ENCODE data around the gene LRRC27. TPM values are rescaled to one million over a fixed set of nuclear protein-coding genes. Genes with fewer than 3 reads are reported as not detected.

LRRC27 gene
- polyA plus RNA-seq, 1 experiment: 10.5 TPM

GRCh38 chr10:132389433-132390169 lies 57.6 kb downstream of the LRRC27 start:
- DNase-seq (ENCODE audit: low read depth): no peak
- ChIA-PET POLR2A (no interaction called here), CTCF (interaction anchor here (1.4 kb wide), 1 partner anchor 57 kb away, joined by 5 read pairs; no protein-coding TSS in a partner anchor)
- no peaks in the 10 kb centered on the region for H3K36me3 ChIP-seq (ENCODE audit: control insufficient read depth, insufficient read depth, low read length)
- peaks cover 2% of the 10 kb centered on the region; the same call in 1 of the 2 replicates for H3K27me3 ChIP-seq (ENCODE audit: control insufficient read depth, insufficient read depth, low read length)
- no peak for TF ChIP-seq CTCF (IDR thresholded peaks at IDR 0.05; ENCODE audit: insufficient read depth, low read depth, low read length)
- no peak overlapping the region for H3K4me3 ChIP-seq (ENCODE audit: low read depth, low read length)

- TF ChIP-seq CTCF (IDR thresholded peaks at IDR 0.05; ENCODE audit: insufficient read depth, low read depth, low read length): no peak
- ChIA-PET POLR2A (no interaction called here), CTCF (interaction anchor here (0.5 to 1.4 kb wide), 2 partner anchors 13 to 56 kb away, joined by 3 to 5 read pairs; no protein-coding TSS in a partner anchor)
- Histone ChIP-seq H3K4me3 (ENCODE audit: low read depth, low read length) (no peak overlapping the region), H3K36me3 (ENCODE audit: control insufficient read depth, insufficient read depth, low read length) (no peaks in the 10 kb centered on the region), H3K27me3 (ENCODE audit: control insufficient read depth, insufficient read depth, low read length) (peaks cover 2% of the 10 kb centered on the region; the same call in 1 of the 2 replicates)
- no peak for DNase-seq (ENCODE audit: low read depth)
Observed at GRCh38 chr10:132390170-132390920, 58.4 kb downstream of the LRRC27 start.

- no peak for TF ChIP-seq CTCF (IDR thresholded peaks at IDR 0.05; ENCODE audit: insufficient read depth, low read depth, low read length)
- POLR2A ChIA-PET: no interaction called here
- H3K27me3 ChIP-seq (ENCODE audit: control insufficient read depth, insufficient read depth, low read length): peaks cover 2% of the 10 kb centered on the region; the same call in 1 of the 2 replicates
- CTCF ChIA-PET: interaction anchor here (0.6 kb wide), 1 partner anchor 188 kb away, joined by 3 read pairs; no protein-coding TSS in a partner anchor
- no peaks in the 10 kb centered on the region for H3K36me3 ChIP-seq (ENCODE audit: control insufficient read depth, insufficient read depth, low read length)
- no peak for DNase-seq (ENCODE audit: low read depth)
- no peak overlapping the region for H3K4me3 ChIP-seq (ENCODE audit: low read depth, low read length)
Observed at GRCh38 chr10:132390921-132391675, 59.1 kb downstream of the LRRC27 start.

GRCh38 chr10:132391676-132392020 lies 59.7 kb downstream of the LRRC27 start:
- H3K4me3 ChIP-seq (ENCODE audit: low read depth, low read length): no peak overlapping the region
- POLR2A ChIA-PET: no interaction called here
- H3K27me3 ChIP-seq (ENCODE audit: control insufficient read depth, insufficient read depth, low read length): peaks cover 2% of the 10 kb centered on the region; the same call in 1 of the 2 replicates
- CTCF ChIA-PET: interaction anchor here (0.6 kb wide), 1 partner anchor 188 kb away, joined by 3 read pairs; no protein-coding TSS in a partner anchor
- no peaks in the 10 kb centered on the region for H3K36me3 ChIP-seq (ENCODE audit: control insufficient read depth, insufficient read depth, low read length)
- no peak for TF ChIP-seq CTCF (IDR thresholded peaks at IDR 0.05; ENCODE audit: insufficient read depth, low read depth, low read length)
- no peak for DNase-seq (ENCODE audit: low read depth)
